Myocyte (in vitro differentiated cells): ENCODE measurements around the gene NTRK2. TPM values are rescaled to one million over a fixed set of nuclear protein-coding genes. Genes with fewer than 3 reads are reported as not detected.

ENCODE experiments used
- DNase-seq: peaks from one replicate; pipeline ENCODE4 v3.0.0-alpha.2; 2012; ENCODE audit warnings: low read depth
- total RNA-seq: library from RNA; depleted of rRNA; stranded (reverse); fragments of >200 nt; gene quantifications from 2 replicates; pipeline ENCODE4 v1.2.3, GENCODE V29; 2014

Gene NTRK2
- total RNA-seq, 1 donor from 2014 or later, result not detected

- no peak for DNase-seq
These were observed 146.0 kb downstream of the NTRK2 start for GRCh38 chr9:84815554-84815953.

- no peak for DNase-seq
These were observed 147.5 kb downstream of the NTRK2 start for GRCh38 chr9:84817038-84817437.

GRCh38 chr9:84818791-84819190, 149.3 kb downstream of the NTRK2 start:
- no peak for DNase-seq

GRCh38 chr9:84819491-84819991, 150.0 kb downstream of the NTRK2 start:
- no peak for DNase-seq

- no peak for DNase-seq
These were observed 151.9 kb downstream of the NTRK2 start for GRCh38 chr9:84821431-84821830.

GRCh38 chr9:84822589-84823233, 153.2 kb downstream of the NTRK2 start:
- no peak for DNase-seq

- DNase-seq, result no peak
These were observed 154.1 kb downstream of the NTRK2 start for GRCh38 chr9:84823421-84824271.

- DNase-seq, result no peak
These were observed 157.8 kb downstream of the NTRK2 start for GRCh38 chr9:84827216-84827765.

- no peak for DNase-seq
These were observed 158.5 kb downstream of the NTRK2 start for GRCh38 chr9:84828046-84828445.

- DNase-seq, result no peak
These were observed 159.9 kb downstream of the NTRK2 start for GRCh38 chr9:84829471-84829870.

- no peak for DNase-seq
These were observed 160.6 kb downstream of the NTRK2 start for GRCh38 chr9:84829997-84830696.

GRCh38 chr9:84831377-84831776, 161.8 kb downstream of the NTRK2 start:
- no peak for DNase-seq

- no peak for DNase-seq
These were observed 162.9 kb downstream of the NTRK2 start for GRCh38 chr9:84832453-84832852.

- no peak for DNase-seq
These were observed 164.9 kb downstream of the NTRK2 start for GRCh38 chr9:84834426-84834825.

GRCh38 chr9:84835745-84836144, 166.2 kb downstream of the NTRK2 start:
- DNase-seq, result no peak

GRCh38 chr9:84838879-84839278, 169.3 kb downstream of the NTRK2 start:
- DNase-seq, result no peak

- peak; percentile 63 for DNase-seq
These were observed 170.0 kb downstream of the NTRK2 start for GRCh38 chr9:84839541-84839940.

GRCh38 chr9:84841931-84842330, 172.4 kb downstream of the NTRK2 start:
- DNase-seq, result no peak

- no peak for DNase-seq
These were observed 173.8 kb downstream of the NTRK2 start for GRCh38 chr9:84843175-84843824.

GRCh38 chr9:84845956-84846900, 176.7 kb downstream of the NTRK2 start:
- DNase-seq, result no peak
